NCI-H2196 (cell line): ENCODE results near the gene DNAJC11.
"Not testable (repeated sequence)": the region's sequence is repeated elsewhere in the genome, so short reads cannot be mapped to it uniquely, and the experiment has no call there.

Experiments used
- DNase-seq: peaks from one replicate; lab custom pipeline; 2025; ENCODE audit not compliant: unreplicated experiment; lab: John Stamatoyannopoulos, UW

DNAJC11 gene

DNA sequence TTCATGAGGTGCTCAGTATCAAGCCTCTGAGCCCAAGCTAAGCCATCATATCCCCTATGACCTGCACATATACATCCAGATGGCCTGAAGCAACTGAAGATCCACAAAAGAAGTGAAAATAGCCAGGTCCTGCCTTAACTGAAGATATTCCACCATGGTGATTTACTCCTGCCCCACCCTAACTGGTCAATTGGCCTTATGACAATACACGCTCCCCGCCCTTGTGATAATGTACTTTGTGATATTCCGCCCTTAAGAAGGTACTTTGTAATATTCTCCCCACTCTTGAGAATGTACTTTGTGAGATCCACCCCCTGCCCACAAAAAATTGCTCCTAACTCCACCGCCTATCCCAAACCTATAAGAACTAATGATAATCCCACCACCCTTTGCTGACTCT is 1.7 kb downstream of the DNAJC11 start:
- not testable (repeated sequence) for DNase-seq

DNA sequence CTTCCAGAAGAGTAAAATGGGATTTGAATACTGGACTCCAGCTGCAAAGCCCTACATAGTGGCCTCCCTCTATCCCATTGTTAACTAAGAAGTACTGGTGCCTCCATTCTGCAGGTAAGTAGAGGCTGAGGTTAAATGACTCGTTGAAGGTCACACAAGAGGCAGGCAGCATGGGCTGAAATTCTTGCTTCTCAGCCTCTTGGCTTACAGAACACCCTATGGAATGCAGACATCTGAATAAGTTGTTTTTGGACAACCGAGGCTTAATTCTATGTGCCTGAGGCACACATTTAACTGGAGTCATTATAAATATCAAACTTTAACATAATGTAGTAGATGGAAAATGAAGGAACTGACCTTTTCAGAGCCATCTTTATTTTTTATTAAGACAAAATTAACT is 5.7 kb downstream of the DNAJC11 start:
- DNase-seq, result no peak

DNA sequence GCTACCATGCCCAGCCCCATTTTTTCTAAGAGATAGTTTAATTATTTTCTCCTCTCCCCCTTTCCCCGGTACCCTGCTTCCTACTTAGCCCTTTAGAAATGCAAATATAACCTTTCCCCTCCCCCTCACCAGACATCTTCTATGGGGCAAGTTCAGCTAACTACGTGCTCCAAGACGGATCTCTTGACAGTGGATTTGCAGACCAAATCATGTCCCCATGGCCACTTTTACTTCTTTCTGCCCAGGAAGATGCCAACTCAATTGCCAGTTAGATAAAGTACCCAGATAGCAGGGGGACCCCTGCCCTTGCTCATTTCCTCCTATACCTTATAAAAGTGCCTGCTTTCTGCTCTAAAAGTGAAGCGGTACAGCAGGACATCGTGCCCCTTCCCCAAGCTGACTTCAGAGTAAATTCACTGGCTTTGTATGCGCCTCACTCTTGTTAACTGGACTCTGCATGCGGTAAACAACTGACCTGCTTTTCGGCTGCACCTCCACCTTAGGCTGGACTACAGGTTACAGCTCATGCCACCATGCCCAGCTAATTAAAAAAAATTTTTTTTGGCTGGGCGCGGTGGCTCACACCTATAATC is 7.4 kb downstream of the DNAJC11 start:
- no peak for DNase-seq

DNA sequence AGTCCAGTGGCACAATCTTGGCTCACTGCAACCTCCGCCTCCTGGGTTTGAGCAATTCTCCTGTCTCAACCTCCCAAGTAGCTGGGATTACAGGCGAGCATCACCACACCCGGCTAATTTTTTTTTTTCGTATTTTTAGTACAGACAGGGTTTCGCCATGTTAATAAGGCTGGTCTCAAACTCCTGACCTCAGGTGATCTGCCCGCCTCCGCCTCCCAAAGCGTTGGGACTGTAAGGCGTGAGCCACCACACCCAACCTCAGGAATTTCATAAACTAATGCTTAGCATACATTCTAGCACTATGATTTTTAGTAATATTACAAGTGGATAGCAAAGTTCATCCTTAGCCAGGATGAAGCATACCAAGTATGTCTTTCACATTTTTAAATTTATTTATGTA is 8.7 kb downstream of the DNAJC11 start:
- DNase-seq, result no peak

DNA sequence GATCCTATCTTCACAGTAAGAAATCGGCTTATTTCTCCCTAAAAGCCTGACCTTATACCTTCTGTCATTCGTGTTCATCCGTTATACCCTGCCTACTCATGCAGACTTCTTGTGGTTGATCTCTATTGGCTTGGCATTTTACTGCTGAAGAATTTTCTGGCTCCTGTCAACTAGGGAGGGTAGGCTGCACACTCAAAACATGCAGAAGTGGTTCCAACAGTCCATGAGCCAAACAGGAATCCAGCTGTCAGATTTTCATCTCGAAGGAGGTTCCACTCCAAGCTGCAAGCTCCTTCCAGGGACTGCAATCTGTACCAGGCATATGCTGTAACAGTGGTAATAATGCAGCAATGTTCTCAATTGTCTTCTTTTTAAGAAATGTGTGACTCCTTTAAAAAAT is 10.1 kb downstream of the DNAJC11 start:
- DNase-seq, result no peak

DNA sequence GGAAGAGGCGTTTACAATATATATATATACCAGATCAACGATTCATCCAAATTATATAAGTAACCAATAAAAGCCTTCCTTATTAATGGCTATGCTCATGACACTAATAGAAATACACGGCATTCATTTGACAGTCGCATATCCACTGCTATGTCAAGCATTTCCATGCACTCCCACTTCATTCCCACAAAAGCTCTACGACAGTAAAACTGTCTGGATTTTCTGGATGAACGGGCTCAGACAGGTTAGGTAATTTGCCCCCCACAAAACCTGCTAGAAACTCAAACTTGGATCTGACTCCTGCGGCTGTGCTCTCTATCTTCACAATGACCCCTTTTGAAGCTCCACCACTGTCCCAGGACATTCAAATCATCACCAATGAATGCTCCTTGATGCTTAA is 11.4 kb downstream of the DNAJC11 start:
- no peak for DNase-seq

DNA sequence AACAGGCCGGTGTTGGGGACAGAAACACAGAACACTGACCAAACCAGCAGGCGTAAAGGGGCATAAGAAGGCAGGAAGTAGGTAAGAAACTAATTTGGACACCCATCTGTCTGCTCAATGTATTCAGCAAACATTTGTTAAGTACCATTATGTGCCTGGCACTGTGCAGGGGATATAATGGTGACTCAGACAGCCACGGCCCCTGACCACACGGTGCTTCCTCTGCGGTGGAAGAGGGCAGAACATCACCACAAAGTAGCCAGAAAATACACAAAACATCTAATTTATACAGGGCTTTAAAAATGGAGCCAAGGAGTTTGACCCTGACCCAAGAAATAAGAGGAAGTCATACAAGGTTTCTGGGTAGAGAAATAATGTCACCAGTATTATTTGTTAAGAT is 12.9 kb downstream of the DNAJC11 start:
- DNase-seq, result no peak

DNA sequence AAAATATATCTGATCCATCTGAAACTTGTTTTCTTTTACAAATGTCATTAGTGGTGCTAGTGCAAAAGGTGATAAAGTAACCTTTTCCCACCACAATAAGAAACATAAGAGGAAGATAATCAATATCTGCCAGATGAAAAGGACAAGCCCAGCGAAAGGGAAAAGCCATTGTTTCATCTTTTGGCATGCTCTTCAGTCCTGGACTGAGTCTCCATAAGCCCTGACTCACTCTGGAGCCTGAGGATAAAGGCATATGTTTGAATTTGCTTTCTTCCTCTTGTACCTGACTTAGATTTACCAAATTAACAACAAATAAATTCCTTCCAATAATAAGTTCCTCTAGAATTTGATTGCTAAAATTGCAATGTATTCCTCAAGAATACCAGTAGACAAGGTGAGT is 13.6 kb downstream of the DNAJC11 start:
- DNase-seq, result no peak

DNA sequence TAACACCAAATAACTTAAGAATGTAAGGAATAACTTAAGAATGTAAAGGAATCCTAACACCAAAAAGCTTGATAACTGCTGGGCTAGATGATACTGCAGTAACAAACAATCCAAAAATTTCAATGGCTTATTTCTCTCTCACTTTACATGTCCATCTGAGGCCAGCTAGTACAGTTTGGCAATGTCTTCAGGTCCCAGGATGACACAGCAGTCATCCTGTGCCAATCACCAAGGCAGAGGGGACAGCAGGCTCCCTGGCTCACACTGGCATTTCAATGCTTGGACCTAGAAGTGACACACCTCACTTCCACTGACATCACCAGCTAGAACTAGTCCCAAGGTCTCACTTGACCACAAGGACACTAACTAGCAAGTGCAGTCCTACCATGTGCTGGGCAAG is 15.3 kb downstream of the DNAJC11 start:
- DNase-seq, result no peak

DNA sequence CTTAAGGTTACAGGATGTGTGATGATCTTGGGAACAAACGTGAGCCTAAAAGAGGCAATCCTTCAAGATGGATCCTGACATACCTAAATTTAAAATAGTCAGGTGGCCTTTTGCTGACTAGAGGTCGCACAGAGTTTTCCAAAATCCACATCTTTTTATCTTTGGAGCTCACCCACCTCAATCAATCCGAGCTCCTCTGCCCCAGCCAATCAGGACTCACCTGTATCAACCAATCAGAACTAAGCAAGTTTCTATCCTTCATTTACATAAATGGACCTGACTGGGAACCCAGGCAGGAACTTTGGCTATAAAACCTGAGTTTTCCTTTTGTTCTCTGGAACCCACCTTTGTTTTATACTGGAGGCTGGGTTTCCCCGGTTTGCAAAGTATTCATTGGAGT is 16.2 kb downstream of the DNAJC11 start:
- DNase-seq, result no peak

DNA sequence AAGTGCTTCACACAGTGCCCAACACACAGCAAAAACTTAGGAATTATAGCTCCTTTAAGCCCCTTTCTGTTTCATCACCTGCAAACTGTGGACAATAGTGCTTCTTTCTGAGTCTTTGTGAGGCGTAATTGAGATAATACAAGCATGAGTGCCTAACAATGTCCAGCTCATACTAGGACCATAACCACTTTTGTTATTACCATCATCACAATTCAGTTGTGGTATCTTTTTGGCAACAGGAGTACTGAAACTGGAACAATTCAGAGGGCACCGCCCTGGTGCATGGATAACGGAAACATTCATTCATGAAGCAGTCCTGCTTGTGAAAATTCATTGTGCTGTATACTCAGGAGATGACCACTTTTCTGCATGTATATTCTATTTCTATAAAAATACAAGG is 18.2 kb downstream of the DNAJC11 start:
- DNase-seq, result no peak

DNA sequence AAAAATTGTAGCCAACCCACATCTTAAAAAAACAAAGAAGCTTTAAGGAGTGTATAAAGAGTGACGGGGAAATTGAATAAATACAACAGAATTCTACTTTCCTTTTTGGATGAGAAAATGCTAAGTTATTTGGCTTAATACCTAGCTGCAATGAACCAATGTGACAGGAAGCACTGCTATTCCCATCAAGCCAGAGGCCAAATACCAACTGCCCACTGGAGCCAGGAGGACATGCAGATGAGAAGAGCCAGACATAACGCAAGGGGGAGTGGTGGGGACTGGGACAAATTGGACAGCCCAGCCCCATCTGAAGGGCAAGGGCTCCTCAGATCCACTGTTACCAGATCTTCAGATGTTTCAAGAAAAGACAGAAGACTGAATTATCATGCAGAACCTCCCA is 25.7 kb downstream of the DNAJC11 start:
- no peak for DNase-seq

DNA sequence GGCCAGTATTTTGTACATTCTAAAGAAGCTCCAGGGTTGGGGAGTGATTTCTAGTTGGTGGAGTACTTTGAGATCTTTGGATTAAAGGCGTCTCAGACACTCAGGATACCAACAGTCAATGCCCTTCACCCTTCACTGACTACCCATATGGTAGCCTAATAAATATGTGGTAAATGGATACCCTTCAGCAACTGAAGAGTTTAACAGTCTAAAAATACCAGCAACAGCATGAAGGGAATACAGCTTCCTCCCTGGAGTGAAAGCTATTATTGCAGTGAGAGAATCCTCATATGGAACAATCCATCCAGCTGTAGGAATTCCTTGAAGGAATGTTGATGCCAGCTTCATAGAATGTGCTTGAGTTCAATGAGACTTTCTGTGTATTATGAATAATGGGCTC is 26.8 kb downstream of the DNAJC11 start:
- DNase-seq, result no peak

DNA sequence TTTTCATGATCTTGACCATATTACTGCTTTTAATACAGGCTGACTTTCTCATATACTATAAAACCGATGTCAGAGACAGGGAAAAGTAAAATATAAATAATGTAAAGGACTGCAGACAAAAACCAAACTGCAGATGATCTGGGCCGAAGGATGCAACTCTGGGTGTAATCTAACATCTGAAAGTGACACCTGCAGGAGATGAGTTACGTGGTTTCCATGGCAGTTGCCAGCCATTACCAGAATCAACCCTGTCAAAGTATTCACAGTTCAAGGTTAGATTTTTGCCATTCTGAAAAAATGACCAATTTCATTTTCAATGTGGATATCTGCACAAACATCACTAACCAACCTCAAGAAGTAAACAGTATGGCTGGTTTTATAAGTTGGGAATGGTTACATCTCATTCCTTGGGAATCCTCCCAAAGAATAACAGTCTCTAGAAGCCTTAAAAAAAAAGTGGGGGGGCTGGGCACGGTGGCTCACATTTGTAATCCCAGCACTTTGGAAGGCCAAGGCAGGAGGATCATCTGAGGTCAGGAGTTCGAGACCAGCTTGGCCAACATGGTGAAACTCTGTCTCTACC is 27.7 kb downstream of the DNAJC11 start:
- no peak for DNase-seq

DNA sequence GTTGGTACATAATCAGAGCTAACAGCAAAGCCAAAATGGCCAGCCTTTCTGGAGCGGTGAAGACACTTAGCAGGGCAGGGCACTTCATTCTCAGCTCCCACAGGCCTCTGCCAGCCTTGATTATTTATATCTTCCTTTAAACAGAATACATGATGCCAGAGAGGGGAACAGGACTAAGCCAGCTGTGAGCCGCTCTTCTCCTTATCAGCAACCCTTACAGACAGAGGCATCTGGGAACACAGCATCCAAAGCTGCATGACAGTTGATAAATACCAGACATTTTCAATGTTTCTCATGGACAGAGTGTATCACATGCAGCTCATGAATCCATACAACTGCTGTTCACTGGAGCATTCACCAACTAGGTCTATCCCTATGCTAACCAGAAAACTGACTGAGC is 29.1 kb downstream of the DNAJC11 start:
- DNase-seq, result no peak

DNA sequence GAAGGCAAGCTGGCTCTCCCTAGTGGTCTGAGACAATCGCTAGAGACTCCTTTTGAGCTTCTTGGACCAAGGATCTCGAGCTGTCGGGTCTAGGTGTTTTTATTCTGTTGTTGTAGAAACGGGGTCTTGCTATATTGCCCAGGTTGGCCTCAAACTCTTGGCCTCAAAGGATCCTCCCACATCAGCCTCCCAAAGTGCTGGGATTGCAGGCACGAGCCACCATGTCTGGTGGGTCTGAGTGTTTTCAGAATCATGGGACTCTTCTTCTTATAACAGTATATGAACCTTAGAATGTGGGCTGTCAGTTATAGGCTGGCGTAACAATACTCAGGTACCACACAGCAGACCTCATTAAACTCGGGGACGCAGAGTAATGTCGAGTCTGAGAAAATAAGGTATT is 33.1 kb downstream of the DNAJC11 start:
- no peak for DNase-seq

DNA sequence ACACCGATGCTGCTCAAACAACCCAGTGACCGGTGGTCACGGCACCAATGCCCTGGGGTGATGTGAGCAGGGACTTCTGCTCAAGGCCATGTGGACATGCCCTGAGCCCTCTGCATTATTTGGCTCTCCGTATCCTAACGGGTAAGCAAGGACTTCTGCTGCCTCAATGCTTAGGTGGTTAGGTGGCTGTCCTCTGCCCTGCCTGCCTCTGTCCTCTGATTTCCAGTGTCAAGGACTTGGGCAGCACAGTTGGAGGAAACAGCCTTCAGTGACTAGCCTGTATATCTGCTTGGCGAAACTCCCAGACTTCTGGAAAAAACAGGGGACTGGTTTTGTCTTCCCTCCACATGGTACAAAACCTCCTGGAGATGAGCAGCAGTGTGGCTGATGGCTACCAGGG is 34.5 kb downstream of the DNAJC11 start:
- no peak for DNase-seq

DNA sequence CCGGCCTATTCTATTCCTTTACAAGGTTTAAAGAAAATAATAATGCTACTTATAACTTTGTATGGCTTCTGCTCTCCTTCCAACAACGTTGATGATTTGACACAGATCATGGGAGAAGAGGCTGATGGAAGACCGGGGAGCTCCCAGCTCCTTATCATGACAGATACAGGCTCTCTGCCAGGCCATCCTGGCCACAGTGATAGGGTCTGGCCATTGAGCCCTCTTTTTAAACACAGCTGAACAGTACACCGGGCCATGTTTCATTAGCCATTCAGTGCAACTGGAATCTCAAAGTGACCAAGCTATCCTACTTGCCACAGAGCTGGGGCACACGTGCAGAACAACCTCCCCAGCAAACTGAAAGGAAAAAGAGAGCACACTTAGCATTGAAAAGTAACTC is 34.9 kb downstream of the DNAJC11 start:
- no peak for DNase-seq

DNA sequence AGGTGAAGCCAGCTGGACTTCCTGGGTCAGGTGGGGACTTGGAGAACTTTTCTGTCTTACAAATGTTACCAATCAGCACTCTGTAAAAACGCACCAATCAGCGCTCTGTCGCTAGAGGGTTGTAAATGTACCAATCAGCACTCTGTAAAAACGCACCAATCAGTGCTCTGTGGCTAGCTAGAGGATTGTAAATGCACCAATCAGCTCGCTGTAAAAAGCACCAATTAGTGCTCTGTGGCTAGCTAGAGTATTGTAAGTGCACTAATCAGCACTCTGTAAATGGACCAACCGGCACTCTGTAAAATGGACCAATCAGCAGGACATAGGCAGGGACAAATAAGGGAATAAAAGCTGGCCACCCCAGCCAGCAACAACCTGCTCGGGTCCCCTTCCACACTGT is 39.1 kb downstream of the DNAJC11 start:
- DNase-seq, result not testable (repeated sequence)

DNA sequence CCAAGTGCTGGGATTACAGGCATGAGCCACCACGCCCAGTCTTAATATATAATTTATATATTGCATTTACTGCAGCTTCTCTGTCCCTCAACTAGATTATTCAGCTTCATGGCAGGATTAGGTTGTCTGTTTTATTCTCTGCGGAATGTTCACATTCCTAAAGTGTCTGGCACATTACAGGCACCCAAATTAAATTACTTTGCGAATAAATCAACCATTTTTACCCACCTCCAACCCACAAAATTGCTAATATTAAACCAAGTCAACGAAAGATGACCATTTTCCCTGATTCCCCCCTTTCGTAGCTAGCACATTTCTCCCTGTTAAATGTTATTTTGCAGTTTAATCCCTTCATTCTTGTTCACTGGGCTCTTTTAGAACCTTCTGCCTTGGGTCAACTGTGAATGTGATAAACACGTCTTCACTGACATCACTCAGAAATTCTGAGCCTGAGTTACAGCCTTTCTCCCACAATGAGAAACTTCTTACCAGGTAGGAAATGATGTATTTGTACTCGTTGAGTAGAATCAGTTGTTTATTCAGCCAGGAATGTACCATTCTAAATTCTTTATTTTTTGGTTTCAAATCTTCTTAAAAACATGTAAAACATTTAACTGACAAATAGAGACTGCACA is 41.1 kb downstream of the DNAJC11 start:
- DNase-seq, result no peak

DNA sequence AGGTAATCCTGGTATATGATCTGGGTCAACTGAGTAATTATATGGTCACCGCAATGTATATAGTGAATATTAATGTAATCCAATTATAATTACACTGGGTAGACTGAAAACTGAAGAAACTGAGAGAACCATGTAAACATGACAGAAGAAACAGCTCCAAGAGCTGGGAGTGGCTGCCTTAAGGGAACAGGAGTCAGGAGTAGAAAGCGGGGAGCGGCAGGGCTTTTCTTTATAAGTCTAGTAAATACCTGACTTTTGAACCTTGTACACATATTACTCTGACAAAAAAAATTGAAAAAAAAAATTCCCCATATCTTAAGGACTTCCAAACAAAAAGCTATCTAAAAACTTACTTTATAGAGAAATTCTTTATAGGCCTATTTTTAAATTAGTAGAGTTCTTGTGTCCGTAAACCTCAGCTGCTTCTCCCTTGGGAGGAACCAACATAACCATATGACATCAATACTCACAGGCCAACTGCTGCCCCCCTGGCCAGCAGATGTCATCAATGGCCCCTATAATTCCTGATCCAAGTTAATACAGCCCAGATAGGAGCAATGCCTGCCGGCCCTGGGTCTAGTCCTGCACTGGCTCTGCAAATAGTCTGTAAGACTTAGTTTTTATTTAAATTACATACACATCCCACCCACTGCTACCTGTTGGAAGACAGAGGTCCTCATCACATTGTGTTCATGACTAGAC is 43.1 kb downstream of the DNAJC11 start:
- DNase-seq, result no peak

DNA sequence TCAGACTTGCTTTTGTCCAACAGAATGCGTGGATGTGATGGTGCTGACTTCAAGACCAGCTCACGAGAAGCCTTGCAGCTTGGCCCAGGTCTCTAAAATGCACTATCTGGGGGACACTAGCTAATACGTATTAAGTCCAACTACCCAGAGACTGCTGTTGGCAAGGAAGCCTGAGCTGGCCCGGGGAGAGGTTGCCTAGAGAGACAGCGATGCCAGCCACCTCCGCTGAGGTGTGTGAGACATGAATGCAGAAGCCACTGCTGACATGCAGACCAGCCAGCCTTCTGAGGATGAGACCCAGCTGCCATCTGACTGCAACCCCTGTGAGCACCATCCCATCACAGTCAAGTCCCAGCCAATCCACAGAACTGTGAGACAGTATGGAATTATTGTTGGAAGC is 44.5 kb downstream of the DNAJC11 start:
- no peak for DNase-seq
